ENCODE results near the gene UBQLN1.

- TF ChIP-seq POLR2A (IDR thresholded peaks at IDR 0.05) (no peak), CTCF (IDR thresholded peaks at IDR 0.05 in 4 of 5, conservative IDR thresholded peaks at IDR 0.05 in 1 of 5) (no peak)
These were observed 76.8 kb downstream of the UBQLN1 start for GRCh38 chr9:83630938-83631457.

Data from gastrocnemius medialis (tissue), 4 donors.